Caco-2 (cell line): ENCODE data around the gene MTHFD1. TPM values are rescaled to one million over a fixed set of nuclear protein-coding genes. Genes with fewer than 3 reads are reported as not detected.

Experiments used
- BruUV-seq: library from RNA; stranded (reverse); fragments of 400-500 nt; replicated peaks from 2 replicates; lab custom pipeline; 2021; lab: Mats Ljungman, UMichigan
- CTCF ChIA-PET: fragments of 300-600 bp; sonication (Branson Sonifier 250); formaldehyde crosslinking; loops from one replicate; lab custom pipeline; 2022; ENCODE audit warnings: antibody characterized with exemption; lab: Charles Lee
- POLR2A ChIA-PET: fragments of 300-600 bp; sonication (Branson Sonifier 250); formaldehyde crosslinking; loops from one replicate; lab custom pipeline; 2022; ENCODE audit warnings: antibody characterized with exemption; lab: Charles Lee
- DNase-seq, 2 experiments: peaks; one replicate each; pipeline versions ENCODE4 v3.0.0 to v3.0.0-alpha.2; 2020 to 2022
- H3K27me3 ChIP-seq: replicated peaks from 2 replicates; pipeline ENCODE4 v1.6.0; 2011; ENCODE audit warnings: low read length; ENCODE audit not compliant: control insufficient read depth, insufficient read depth
- H3K36me3 ChIP-seq: 2 replicates; pipeline ENCODE4 v1.5.1; 2011; ENCODE audit warnings: low read length; ENCODE audit not compliant: control insufficient read depth, insufficient read depth
- H3K4me1 ChIP-seq: fragments of 250-450 bp; sonication (Bioruptor Pico); 2 replicates; pipeline ENCODE4 v1.5.1; 2020; ENCODE audit warnings: mild to moderate bottlenecking
- H3K4me3 ChIP-seq: 2 replicates; pipeline ENCODE4 v1.5.1; 2011; ENCODE audit warnings: low read depth, mild to moderate bottlenecking, control low read depth, low read length
- H3K9me3 ChIP-seq: fragments of 250-450 bp; sonication (Bioruptor Pico); 2 replicates; pipeline ENCODE4 v1.5.1; 2020; ENCODE audit warnings: mild to moderate bottlenecking, moderate library complexity
- H3K27ac Mint-ChIP-seq: one replicate; pipeline ENCODE4 v1.8.0; 2022; ENCODE audit warnings: mixed read lengths; ENCODE audit not compliant: unreplicated experiment
- H3K27me3 Mint-ChIP-seq: one replicate; pipeline ENCODE4 v1.8.0; 2022; ENCODE audit warnings: mixed read lengths; ENCODE audit not compliant: insufficient read depth, unreplicated experiment
- H3K36me3 Mint-ChIP-seq: one replicate; pipeline ENCODE4 v1.8.0; 2022; ENCODE audit warnings: mild to moderate bottlenecking, mixed read lengths; ENCODE audit not compliant: insufficient read depth, unreplicated experiment
- H3K4me1 Mint-ChIP-seq: one replicate; pipeline ENCODE4 v1.8.0; 2022; ENCODE audit warnings: low read depth, mixed read lengths; ENCODE audit not compliant: unreplicated experiment
- H3K4me3 Mint-ChIP-seq: one replicate; pipeline ENCODE4 v1.8.0; 2022; ENCODE audit warnings: mild to moderate bottlenecking, moderate library complexity, mixed read lengths; ENCODE audit not compliant: unreplicated experiment
- H3K9me3 Mint-ChIP-seq: one replicate; pipeline ENCODE4 v1.8.0; 2022; ENCODE audit warnings: mixed read lengths; ENCODE audit not compliant: unreplicated experiment
- intact Hi-C: fragments of 100-400 bp; cut with micrococcal nuclease; formaldehyde crosslinking; loops from one replicate; pipeline ENCODE4 v1.10.0; 2022; ENCODE audit not compliant: unreplicated experiment
- total RNA-seq: library from RNA; stranded (reverse); gene quantifications from 2 replicates; pipeline ENCODE4 v1.2.3, GENCODE V29; 2022
- TF ChIP-seq, protein P1 (sequence below), 2 experiments: fragments of 200-600 bp in 1 of 2; IDR thresholded peaks; 1 replicate in 1 of 2; 2 replicates in 1 of 2; pipeline versions ENCODE4 v1.5.1 to v1.8.0; 2011 to 2022; ENCODE audit warnings: antibody characterized with exemption in 1 of 2, control low read depth in 1 of 2, inconsistent platforms in 1 of 2, low read depth in 1 of 2, low read length in 1 of 2, mild to moderate bottlenecking in 1 of 2, moderate library complexity in 1 of 2; ENCODE audit not compliant: insufficient read depth in 1 of 2, severe bottlenecking in 1 of 2, unreplicated experiment in 1 of 2

MTHFD1 gene
- total RNA-seq, 1 experiment from 2014 or later, result 180 TPM

GRCh38 chr14:64467566-64467965, 79.4 kb downstream of the MTHFD1 start:
- no peaks in the 10 kb centered on the region for H3K9me3 ChIP-seq
- H3K27me3 ChIP-seq, result no peaks in the 10 kb centered on the region
- no TSS peak for BruUV-seq
- H3K4me1 ChIP-seq, result peaks cover 30% of the 10 kb centered on the region
- TF ChIP-seq, protein P1, sequence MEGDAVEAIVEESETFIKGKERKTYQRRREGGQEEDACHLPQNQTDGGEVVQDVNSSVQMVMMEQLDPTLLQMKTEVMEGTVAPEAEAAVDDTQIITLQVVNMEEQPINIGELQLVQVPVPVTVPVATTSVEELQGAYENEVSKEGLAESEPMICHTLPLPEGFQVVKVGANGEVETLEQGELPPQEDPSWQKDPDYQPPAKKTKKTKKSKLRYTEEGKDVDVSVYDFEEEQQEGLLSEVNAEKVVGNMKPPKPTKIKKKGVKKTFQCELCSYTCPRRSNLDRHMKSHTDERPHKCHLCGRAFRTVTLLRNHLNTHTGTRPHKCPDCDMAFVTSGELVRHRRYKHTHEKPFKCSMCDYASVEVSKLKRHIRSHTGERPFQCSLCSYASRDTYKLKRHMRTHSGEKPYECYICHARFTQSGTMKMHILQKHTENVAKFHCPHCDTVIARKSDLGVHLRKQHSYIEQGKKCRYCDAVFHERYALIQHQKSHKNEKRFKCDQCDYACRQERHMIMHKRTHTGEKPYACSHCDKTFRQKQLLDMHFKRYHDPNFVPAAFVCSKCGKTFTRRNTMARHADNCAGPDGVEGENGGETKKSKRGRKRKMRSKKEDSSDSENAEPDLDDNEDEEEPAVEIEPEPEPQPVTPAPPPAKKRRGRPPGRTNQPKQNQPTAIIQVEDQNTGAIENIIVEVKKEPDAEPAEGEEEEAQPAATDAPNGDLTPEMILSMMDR (IDR thresholded peaks at IDR 0.05; ENCODE audit: insufficient read depth in 1 of 2, low read depth in 1 of 2, low read length in 1 of 2, severe bottlenecking in 1 of 2, unreplicated experiment in 1 of 2), result no peak
- peaks cover 10% of the 10 kb centered on the region for H3K4me1 Mint-ChIP-seq
- POLR2A ChIA-PET, result no interaction called here
- no peak overlapping the region for H3K4me3 ChIP-seq
- no peak for DNase-seq
- peaks cover 25% of the 10 kb centered on the region for H3K36me3 Mint-ChIP-seq
- no peak overlapping the region for H3K27ac Mint-ChIP-seq
- CTCF ChIA-PET, result interaction anchor here (0.6 to 1.5 kb wide), 2 partner anchors 11 to 16 kb away, joined by 3 to 4 read pairs; no protein-coding TSS in a partner anchor
- no peaks in the 10 kb centered on the region for H3K27me3 Mint-ChIP-seq
- no peaks in the 10 kb centered on the region for H3K9me3 Mint-ChIP-seq
- H3K4me3 Mint-ChIP-seq, result peak overlapping the region; percentile 27
- intact Hi-C loops, result loop anchor here (5.0 kb wide), 1 partner anchor 130 kb away; no protein-coding TSS in a partner anchor
- no peaks in the 10 kb centered on the region for H3K36me3 ChIP-seq

GRCh38 chr14:64468451-64468850, 80.3 kb downstream of the MTHFD1 start:
- intact Hi-C loops, result loop anchor here (5.0 kb wide), 1 partner anchor 131 kb away; no protein-coding TSS in a partner anchor
- no peak overlapping the region for H3K27ac Mint-ChIP-seq

GRCh38 chr14:64474041-64474440, 85.9 kb downstream of the MTHFD1 start:
- Mint-ChIP-seq H3K9me3 (no peaks in the 10 kb centered on the region), H3K27ac (peak overlapping the region; percentile 28), H3K36me3 (no peaks in the 10 kb centered on the region), H3K27me3 (no peaks in the 10 kb centered on the region), H3K4me3 (no peak overlapping the region), H3K4me1 (peaks cover 14% of the 10 kb centered on the region)
- CTCF ChIA-PET, result no interaction called here
- no peaks in the 10 kb centered on the region for H3K36me3 ChIP-seq
- no peaks in the 10 kb centered on the region for H3K27me3 ChIP-seq
- TF ChIP-seq, protein P1 (IDR thresholded peaks at IDR 0.05; ENCODE audit: insufficient read depth in 1 of 2, low read depth in 1 of 2, low read length in 1 of 2, severe bottlenecking in 1 of 2, unreplicated experiment in 1 of 2), result no peak
- no peaks in the 10 kb centered on the region for H3K9me3 ChIP-seq
- no peak for DNase-seq
- POLR2A ChIA-PET, result no interaction called here
- H3K4me1 ChIP-seq, result peaks cover 9% of the 10 kb centered on the region; the same call in 1 of the 2 replicates
- no TSS peak for BruUV-seq
- intact Hi-C loops, result no loop called here
- no peak overlapping the region for H3K4me3 ChIP-seq

More at GRCh38 chr14:64468451-64468850, 80.3 kb downstream of the MTHFD1 start:
- no peak for DNase-seq
- no peak overlapping the region for H3K4me3 Mint-ChIP-seq
- no TSS peak for BruUV-seq
- TF ChIP-seq, protein P1 (IDR thresholded peaks at IDR 0.05; ENCODE audit: insufficient read depth in 1 of 2, low read depth in 1 of 2, low read length in 1 of 2, severe bottlenecking in 1 of 2, unreplicated experiment in 1 of 2), result no peak
- peaks cover 30% of the 10 kb centered on the region for H3K4me1 ChIP-seq
- H3K4me1 Mint-ChIP-seq, result peaks cover 10% of the 10 kb centered on the region
- H3K9me3 ChIP-seq, result no peaks in the 10 kb centered on the region
- no peaks in the 10 kb centered on the region for H3K27me3 Mint-ChIP-seq
- CTCF ChIA-PET, result interaction anchor here (0.6 kb wide), 1 partner anchor 52 kb away, joined by 3 read pairs; no protein-coding TSS in a partner anchor
- no peaks in the 10 kb centered on the region for H3K36me3 ChIP-seq
- no peaks in the 10 kb centered on the region for H3K9me3 Mint-ChIP-seq
- peaks cover 25% of the 10 kb centered on the region for H3K36me3 Mint-ChIP-seq
- POLR2A ChIA-PET, result no interaction called here
- H3K27me3 ChIP-seq, result no peaks in the 10 kb centered on the region
- no peak overlapping the region for H3K4me3 ChIP-seq
